ENCODE results near the gene CLIC1. TPM values are rescaled to one million over a fixed set of nuclear protein-coding genes. Genes with fewer than 3 reads are reported as not detected.

CLIC1 gene
- total RNA-seq, 1 donor from 2014 or later, result 694 TPM

Other genes with a start within 250 kb of the CLIC1 start
- gene MICB, start 238.4 kb downstream of the CLIC1 start, total RNA-seq, result 6.8 and 8.3 TPM in 2 replicates
- not detected in 2 replicates for gene MCCD1, start 207.6 kb downstream of the CLIC1 start, total RNA-seq
- 318 and 410 TPM in 2 replicates for gene DDX39B, start 194.5 kb downstream of the CLIC1 start, total RNA-seq
- 0.13 TPM in 1 of 2 replicates, not detected in the other for gene ATP6V1G2, start 189.9 kb downstream of the CLIC1 start, total RNA-seq
- gene NFKBIL1, start 188.9 kb downstream of the CLIC1 start, total RNA-seq, result 19.8 and 24.7 TPM in 2 replicates
- not detected in 2 replicates for gene LTA, start 164.2 kb downstream of the CLIC1 start, total RNA-seq
- gene TNF, start 161.0 kb downstream of the CLIC1 start, total RNA-seq, result not detected in 2 replicates
- 6.4 and 11.8 TPM in 2 replicates for gene LTB, start 154.1 kb downstream of the CLIC1 start, total RNA-seq
- gene LST1, start 150.3 kb downstream of the CLIC1 start, total RNA-seq, result 0.51 TPM in 1 of 2 replicates, not detected in the other
- gene NCR3, start 143.5 kb downstream of the CLIC1 start, total RNA-seq, result not detected in 2 replicates
- gene AIF1, start 121.3 kb downstream of the CLIC1 start, total RNA-seq, result 0.13 TPM in 2 replicates
- 19.8 and 35.0 TPM in 2 replicates for gene PRRC2A, start 115.8 kb downstream of the CLIC1 start, total RNA-seq
- 86.7 and 158 TPM in 2 replicates for gene BAG6, start 83.9 kb downstream of the CLIC1 start, total RNA-seq
- gene APOM, start 80.6 kb downstream of the CLIC1 start, total RNA-seq, result 0.39 and 0.51 TPM in 2 replicates
- gene C6orf47, start 75.8 kb downstream of the CLIC1 start, total RNA-seq, result 15.8 and 22.9 TPM in 2 replicates
- 9.0 and 11.5 TPM in 2 replicates for gene GPANK1, start 71.5 kb downstream of the CLIC1 start, total RNA-seq
- gene CSNK2B, start 70.5 kb downstream of the CLIC1 start, total RNA-seq, result 76.5 and 99.5 TPM in 2 replicates
- gene LY6G5B, start 66.6 kb downstream of the CLIC1 start, total RNA-seq, result 0.64 and 2.0 TPM in 2 replicates
- 1.2 and 1.9 TPM in 2 replicates for gene LY6G5C, start 55.5 kb downstream of the CLIC1 start, total RNA-seq
- 43.8 and 59.8 TPM in 2 replicates for gene ABHD16A, start 33.2 kb downstream of the CLIC1 start, total RNA-seq
- gene LY6G6F, start 29.7 kb downstream of the CLIC1 start, total RNA-seq, result not detected in 2 replicates
- gene LY6G6D, start 21.2 kb downstream of the CLIC1 start, total RNA-seq, result not detected in 2 replicates
- gene LY6G6C, start 14.8 kb downstream of the CLIC1 start, total RNA-seq, result not detected in 2 replicates
- gene MPIG6B, start 13.2 kb downstream of the CLIC1 start, total RNA-seq, result not detected in 2 replicates
- gene DDAH2, start 7.2 kb downstream of the CLIC1 start, total RNA-seq, result 108 and 125 TPM in 2 replicates
- 2.8 and 4.5 TPM in 2 replicates for gene MSH5, start 3.5 kb upstream of the CLIC1 start, total RNA-seq
- gene SAPCD1, start 26.1 kb upstream of the CLIC1 start, total RNA-seq, result 2.0 and 3.3 TPM in 2 replicates
- gene VWA7, start 40.8 kb upstream of the CLIC1 start, total RNA-seq, result under 0.01 and 0.13 TPM in 2 replicates
- 48.1 and 53.7 TPM in 2 replicates for gene VARS1, start 59.2 kb upstream of the CLIC1 start, total RNA-seq
- 29.5 and 39.2 TPM in 2 replicates for gene LSM2, start 70.4 kb upstream of the CLIC1 start, total RNA-seq
- gene HSPA1L, start 78.8 kb upstream of the CLIC1 start, total RNA-seq, result 1.2 and 1.4 TPM in 2 replicates
- 67.4 and 81.8 TPM in 2 replicates for gene HSPA1A, start 79.0 kb upstream of the CLIC1 start, total RNA-seq
- gene HSPA1B, start 91.2 kb upstream of the CLIC1 start, total RNA-seq, result 27.6 and 37.1 TPM in 2 replicates
- gene NEU1, start 126.3 kb upstream of the CLIC1 start, total RNA-seq, result 50.2 and 73.0 TPM in 2 replicates
- under 0.01 TPM in 2 replicates for gene SLC44A4, start 142.5 kb upstream of the CLIC1 start, total RNA-seq
- 25.9 and 37.4 TPM in 2 replicates for gene EHMT2, start 161.2 kb upstream of the CLIC1 start, total RNA-seq
- gene ZBTB12, start 165.6 kb upstream of the CLIC1 start, total RNA-seq, result 2.2 and 3.0 TPM in 2 replicates
- 0.13 TPM in 1 of 2 replicates, not detected in the other for gene C2, start 191.2 kb upstream of the CLIC1 start, total RNA-seq
- 0.13 and 0.51 TPM in 2 replicates for gene CFB, start 209.6 kb upstream of the CLIC1 start, total RNA-seq
- 58.3 and 77.6 TPM in 2 replicates for gene NELFE, start 222.4 kb upstream of the CLIC1 start, total RNA-seq
- 25.4 and 33.5 TPM in 2 replicates for gene SKIC2, start 222.6 kb upstream of the CLIC1 start, total RNA-seq
- gene DXO, start 235.6 kb upstream of the CLIC1 start, total RNA-seq, result 6.4 and 8.0 TPM in 2 replicates
- 0.90 and 1.4 TPM in 2 replicates for gene C4A, start 245.5 kb upstream of the CLIC1 start, total RNA-seq

Data from dermis microvascular lymphatic vessel endothelial cell (primary cell).